Transverse colon (tissue), 4 donors: ENCODE results near the gene FCN3.

Source experiments
- CTCF ChIP-seq, 5 experiments: fragments of 200-600 bp in 3 of 5; fragments of 450-650 bp in 2 of 5; sonication (generic) in 3 of 5; IDR thresholded peaks; 1 replicate in 2 of 5; 2 replicates in 3 of 5; pipeline ENCODE4 v1.5.1; 2016 to 2017; ENCODE audit warnings: antibody characterized with exemption in 5 of 5, inconsistent platforms in 3 of 5, mild to moderate bottlenecking in 2 of 5, moderate library complexity in 1 of 5
- EP300 ChIP-seq: sonication (generic); formaldehyde crosslinking; IDR thresholded peaks from one replicate; pipeline ENCODE4 v1.6.1; 2017; ENCODE audit warnings: antibody characterized with exemption, low read depth
- POLR2A ChIP-seq: fragments of 450-650 bp; IDR thresholded peaks from one replicate; pipeline ENCODE4 v1.6.1; 2016; ENCODE audit warnings: antibody characterized with exemption, mild to moderate bottlenecking, moderate library complexity
- POLR2AphosphoS5 ChIP-seq, 3 donors: sonication (generic); formaldehyde crosslinking; IDR thresholded peaks; one replicate each; pipeline ENCODE4 v1.6.1; 2016; ENCODE audit warnings: antibody characterized with exemption in 3 of 3

GRCh38 chr1:27361044-27361402, 13.6 kb downstream of the FCN3 start:
- TF ChIP-seq CTCF (IDR thresholded peaks at IDR 0.05) = no peak
- TF ChIP-seq POLR2A = no peak
- no peak for TF ChIP-seq POLR2AphosphoS5 (IDR thresholded peaks at IDR 0.05)
- TF ChIP-seq EP300 = no peak
